Cardiac fibroblast (primary cell): ENCODE data around the gene WDR53.

Experiments
- DNase-seq, 2 donors: peaks; one replicate each; pipeline versions ENCODE4 v3.0.0 to v3.0.0-alpha.2; 2010; ENCODE audit warnings: low read depth in 2 of 2
- H3K4me3 ChIP-seq, 2 donors: replicated peaks in 1 of 2; 1 replicate in 1 of 2; 2 replicates in 1 of 2; pipeline ENCODE4 v1.5.1; 2011; ENCODE audit warnings: low read depth in 2 of 2, low read length in 2 of 2, mild to moderate bottlenecking in 2 of 2, moderate library complexity in 1 of 2
- TF ChIP-seq, protein P1 (sequence below): IDR thresholded peaks from one replicate; pipeline ENCODE4 v1.5.1; 2011; ENCODE audit warnings: low read depth, mild to moderate bottlenecking, low read length, inconsistent platforms

Gene WDR53

DNA sequence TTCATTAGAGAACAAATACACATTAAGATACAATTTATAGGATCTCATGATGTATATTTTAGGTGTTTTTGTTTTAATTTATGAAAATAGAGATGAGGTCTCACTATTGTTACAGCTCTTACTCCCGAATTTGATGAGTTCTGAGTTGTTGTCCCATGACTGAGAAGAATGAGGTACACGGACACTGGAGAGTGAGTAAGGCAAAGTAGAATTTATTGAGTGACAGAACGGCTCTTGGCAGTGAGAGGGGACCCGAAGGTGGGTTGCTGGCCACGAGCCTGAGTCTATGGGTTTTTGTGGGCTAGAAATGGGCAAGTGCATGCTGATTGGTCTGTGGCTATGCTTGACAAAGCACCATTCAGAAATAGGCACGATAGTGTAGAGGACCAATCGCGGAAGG, 61.7 kb downstream of the WDR53 start:
- TF ChIP-seq, protein P1, sequence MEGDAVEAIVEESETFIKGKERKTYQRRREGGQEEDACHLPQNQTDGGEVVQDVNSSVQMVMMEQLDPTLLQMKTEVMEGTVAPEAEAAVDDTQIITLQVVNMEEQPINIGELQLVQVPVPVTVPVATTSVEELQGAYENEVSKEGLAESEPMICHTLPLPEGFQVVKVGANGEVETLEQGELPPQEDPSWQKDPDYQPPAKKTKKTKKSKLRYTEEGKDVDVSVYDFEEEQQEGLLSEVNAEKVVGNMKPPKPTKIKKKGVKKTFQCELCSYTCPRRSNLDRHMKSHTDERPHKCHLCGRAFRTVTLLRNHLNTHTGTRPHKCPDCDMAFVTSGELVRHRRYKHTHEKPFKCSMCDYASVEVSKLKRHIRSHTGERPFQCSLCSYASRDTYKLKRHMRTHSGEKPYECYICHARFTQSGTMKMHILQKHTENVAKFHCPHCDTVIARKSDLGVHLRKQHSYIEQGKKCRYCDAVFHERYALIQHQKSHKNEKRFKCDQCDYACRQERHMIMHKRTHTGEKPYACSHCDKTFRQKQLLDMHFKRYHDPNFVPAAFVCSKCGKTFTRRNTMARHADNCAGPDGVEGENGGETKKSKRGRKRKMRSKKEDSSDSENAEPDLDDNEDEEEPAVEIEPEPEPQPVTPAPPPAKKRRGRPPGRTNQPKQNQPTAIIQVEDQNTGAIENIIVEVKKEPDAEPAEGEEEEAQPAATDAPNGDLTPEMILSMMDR, result no peak
- DNase-seq, result no peak
- H3K4me3 ChIP-seq, result no peak overlapping the region

DNA sequence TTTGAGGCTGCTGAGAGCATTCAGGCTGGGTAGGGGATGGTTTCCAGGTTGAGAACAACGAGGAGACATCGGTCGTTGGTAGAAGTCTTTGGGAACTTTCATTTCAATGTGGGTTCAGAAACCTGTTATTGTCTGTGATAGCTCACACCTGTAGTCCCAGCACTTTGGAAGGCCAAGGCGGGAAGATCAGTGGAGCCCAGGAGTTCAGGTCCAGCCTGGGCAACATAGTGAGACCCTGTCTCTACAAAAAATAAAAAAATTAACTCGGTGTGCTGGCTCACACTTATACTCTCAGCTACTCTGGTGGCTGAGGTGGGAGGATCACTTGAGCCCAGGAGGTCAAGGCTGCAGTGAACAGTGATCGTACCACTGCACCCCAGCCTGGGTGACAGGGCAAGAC, 63.8 kb downstream of the WDR53 start:
- H3K4me3 ChIP-seq, result no peak overlapping the region
- TF ChIP-seq, protein P1, result no peak
- DNase-seq, result no peak
